Hematopoietic multipotent progenitor cell treated with erythropoietin and hydrocortisone succinate and interleukin-3 and kit ligand, for 15 days (in vitro differentiated cells): ENCODE results near the gene B3GALNT2.
A peak's percentile ranks its signal among the peaks of the same experiment; 100 is the strongest.
"Not testable (repeated sequence)": the region's sequence is repeated elsewhere in the genome, so short reads cannot be mapped to it uniquely, and the experiment has no call there.

Source experiments
- DNase-seq: peaks from one replicate; pipeline ENCODE4 v3.0.0-alpha.2; 2015; ENCODE audit warnings: low spot score

Gene B3GALNT2

GRCh38 chr1:235503403-235504121, 690 bp downstream of the B3GALNT2 start:
- peak; percentile 51 for DNase-seq

- peak; percentile 15 for DNase-seq
Observed at GRCh38 chr1:235502601-235503402, 1.4 kb downstream of the B3GALNT2 start.

GRCh38 chr1:235500971-235501540, 3.2 kb downstream of the B3GALNT2 start:
- DNase-seq: no peak

GRCh38 chr1:235495551-235495950, 8.7 kb downstream of the B3GALNT2 start:
- DNase-seq: no peak

- DNase-seq: no peak
Observed at GRCh38 chr1:235495030-235495429, 9.2 kb downstream of the B3GALNT2 start.

GRCh38 chr1:235494531-235494930, 9.7 kb downstream of the B3GALNT2 start:
- no peak for DNase-seq

GRCh38 chr1:235491644-235492043, 12.6 kb downstream of the B3GALNT2 start:
- DNase-seq: no peak

GRCh38 chr1:235486321-235486720, 17.9 kb downstream of the B3GALNT2 start:
- no peak for DNase-seq

- DNase-seq: no peak
Observed at GRCh38 chr1:235485558-235485957, 18.7 kb downstream of the B3GALNT2 start.

GRCh38 chr1:235483090-235483489, 21.2 kb downstream of the B3GALNT2 start:
- DNase-seq: no peak

- DNase-seq: no peak
Observed at GRCh38 chr1:235473806-235474205, 30.4 kb downstream of the B3GALNT2 start.

GRCh38 chr1:235470741-235471439, 33.4 kb downstream of the B3GALNT2 start:
- DNase-seq: no peak

- not testable (repeated sequence) for DNase-seq
Observed at GRCh38 chr1:235469897-235470296, 34.4 kb downstream of the B3GALNT2 start.

- no peak for DNase-seq
Observed at GRCh38 chr1:235468970-235469369, 35.3 kb downstream of the B3GALNT2 start.

- DNase-seq: no peak
Observed at GRCh38 chr1:235468004-235468403, 36.2 kb downstream of the B3GALNT2 start.

- DNase-seq: no peak
Observed at GRCh38 chr1:235465066-235465465, 39.2 kb downstream of the B3GALNT2 start.

- not testable (repeated sequence) for DNase-seq
Observed at GRCh38 chr1:235462832-235463231, 41.4 kb downstream of the B3GALNT2 start.

GRCh38 chr1:235461954-235462353, 42.3 kb downstream of the B3GALNT2 start:
- no peak for DNase-seq

GRCh38 chr1:235460770-235461169, 43.5 kb downstream of the B3GALNT2 start:
- no peak for DNase-seq

- not testable (repeated sequence) for DNase-seq
Observed at GRCh38 chr1:235457856-235458255, 46.4 kb downstream of the B3GALNT2 start.

- DNase-seq: no peak
Observed at GRCh38 chr1:235455823-235456222, 48.4 kb downstream of the B3GALNT2 start.

GRCh38 chr1:235455097-235455496, 49.2 kb downstream of the B3GALNT2 start:
- no peak for DNase-seq
